GM18951 (cell line): ENCODE results near the gene TCP11L1.
"Not testable (repeated sequence)": the region's sequence is repeated elsewhere in the genome, so short reads cannot be mapped to it uniquely, and the experiment has no call there.

Experiments used
- POLR2A ChIP-seq: IDR thresholded peaks from 4 replicates; pipeline ENCODE4 v1.6.1; 2011; ENCODE audit warnings: mild to moderate bottlenecking; ENCODE audit not compliant: insufficient read length, insufficient read depth; ENCODE audit errors: extremely low read depth
- in situ Hi-C: fragments of 300-500 bp; cut with MboI; formaldehyde crosslinking; loops from one replicate; pipeline ENCODE4 v1.12.0; 2022; ENCODE audit warnings: low sequenced_read_pairs, mixed read lengths, inconsistent platforms; ENCODE audit not compliant: unreplicated experiment

Gene TCP11L1

DNA sequence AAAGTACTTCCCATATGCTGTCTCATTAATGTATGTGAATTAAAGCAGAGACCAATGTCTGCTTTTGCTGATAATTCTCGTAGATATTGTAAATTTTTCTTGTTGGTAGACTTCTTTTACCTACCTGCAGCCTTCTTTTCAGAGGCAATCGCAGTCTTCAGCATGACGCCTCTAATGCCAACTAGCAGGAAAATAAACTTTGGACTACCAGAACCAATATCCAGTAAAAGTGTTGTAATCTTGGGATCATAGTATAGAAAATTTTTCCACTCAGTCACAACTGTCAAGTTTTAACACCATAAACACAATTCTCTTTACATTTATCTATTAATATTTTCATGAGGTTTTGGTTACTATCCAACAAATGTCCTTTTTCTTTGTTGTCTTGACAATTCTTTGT lies 21.4 kb upstream of the TCP11L1 start:
- in situ Hi-C loops: no loop called here
- no peak for TF ChIP-seq POLR2A

DNA sequence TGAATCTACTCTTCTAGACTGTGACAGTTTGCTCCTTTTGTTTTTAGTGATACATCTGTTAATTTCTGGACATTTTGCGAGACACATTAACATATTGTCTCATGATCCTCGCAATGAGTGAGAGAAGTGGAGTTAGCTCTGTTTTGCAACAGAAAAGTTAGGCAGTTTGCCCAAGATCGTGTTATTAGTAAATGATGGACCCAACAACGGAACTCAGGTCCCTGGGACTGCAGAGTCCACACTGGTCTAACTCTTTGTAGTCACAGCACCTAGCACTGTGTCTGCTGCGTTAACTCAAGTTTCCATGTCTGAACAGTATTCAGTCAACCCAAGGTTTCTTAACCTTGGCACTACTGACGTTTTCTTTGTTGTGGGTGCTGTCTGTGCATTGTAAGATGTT lies 20.5 kb upstream of the TCP11L1 start:
- in situ Hi-C loops: no loop called here
- TF ChIP-seq POLR2A: no peak

GRCh38 chr11:33021501-33021900 lies 17.9 kb upstream of the TCP11L1 start:
- in situ Hi-C loops: no loop called here
- no peak for TF ChIP-seq POLR2A

DNA sequence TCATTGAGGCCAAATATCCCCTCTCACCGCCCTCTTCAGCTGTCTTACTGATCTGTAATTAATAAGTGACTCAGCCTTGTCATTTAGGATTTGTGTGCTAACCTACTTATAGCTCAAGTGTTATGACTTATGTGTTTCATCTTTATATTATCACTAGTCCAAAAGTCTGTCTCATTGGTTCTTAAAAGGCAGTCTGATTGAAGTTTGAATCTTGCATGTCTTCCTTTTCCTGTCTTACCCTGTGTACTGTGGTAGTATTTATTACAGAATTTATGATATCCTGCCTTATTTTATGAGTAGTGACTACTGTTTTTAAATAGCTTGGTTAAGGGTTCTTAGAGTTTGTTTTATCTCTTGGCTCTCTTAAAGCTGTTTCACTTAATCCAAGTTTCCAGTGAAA lies 17.4 kb upstream of the TCP11L1 start:
- no peak for TF ChIP-seq POLR2A
- in situ Hi-C loops: no loop called here

GRCh38 chr11:33025339-33025722 lies 14.0 kb upstream of the TCP11L1 start:
- no peak for TF ChIP-seq POLR2A
- in situ Hi-C loops: no loop called here

- TF ChIP-seq POLR2A: no peak
- in situ Hi-C loops: no loop called here
These were observed 12.1 kb upstream of the TCP11L1 start for GRCh38 chr11:33027233-33027632.

DNA sequence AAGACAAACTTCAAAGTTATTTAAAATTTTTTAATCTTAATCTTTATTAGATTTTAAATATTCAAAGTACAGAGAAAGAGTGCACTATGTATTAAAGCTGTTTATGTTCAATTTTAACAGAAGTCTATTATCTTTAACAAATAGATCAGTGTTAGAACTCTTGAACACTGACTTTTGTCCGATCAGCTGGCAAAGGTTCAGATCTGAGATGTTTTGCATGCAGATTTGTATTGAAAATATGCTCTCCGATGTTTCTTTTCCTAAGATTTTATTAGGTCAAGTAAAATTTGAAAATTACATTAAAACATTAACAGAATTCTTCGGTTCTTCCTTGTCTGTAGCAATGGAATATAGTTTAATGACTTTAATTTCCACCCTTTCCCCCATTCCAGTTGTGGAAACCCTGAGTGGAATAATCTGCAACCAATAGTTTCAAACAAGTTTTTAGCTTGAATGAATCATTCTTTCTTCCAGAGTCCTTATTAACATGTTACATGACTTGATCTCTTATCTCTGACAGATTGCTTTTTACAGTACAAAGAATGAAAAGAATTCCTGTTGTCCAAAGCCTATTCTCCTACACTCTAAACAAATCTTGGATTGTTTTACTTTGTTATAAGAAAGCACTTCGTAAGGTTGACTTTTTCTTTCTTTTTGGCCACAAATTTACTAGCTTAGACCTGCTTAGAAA lies 11.4 kb upstream of the TCP11L1 start:
- no peak for TF ChIP-seq POLR2A
- in situ Hi-C loops: no loop called here

GRCh38 chr11:33028537-33028914 lies 10.8 kb upstream of the TCP11L1 start:
- in situ Hi-C loops: no loop called here
- no peak for TF ChIP-seq POLR2A

GRCh38 chr11:33029218-33029617 lies 10.2 kb upstream of the TCP11L1 start:
- in situ Hi-C loops: not testable (repeated sequence)

DNA sequence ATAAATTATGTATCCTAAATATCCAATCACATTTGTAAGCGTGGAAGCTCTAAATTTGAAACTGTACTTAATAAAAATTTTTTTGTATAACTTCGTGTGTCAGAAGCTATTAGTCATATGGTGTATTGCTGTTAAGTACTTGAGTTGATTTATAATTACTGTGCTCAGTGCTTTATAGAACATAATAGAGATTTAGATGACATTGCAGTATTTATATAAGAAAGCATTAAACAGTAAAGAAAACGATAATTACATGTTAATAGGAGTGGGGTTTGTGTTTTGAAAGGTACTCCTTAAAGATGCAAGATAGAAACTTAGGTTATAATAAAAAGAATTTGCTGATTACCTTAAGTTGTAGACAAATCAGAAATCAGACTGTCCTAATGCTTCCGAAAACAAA lies 5.9 kb upstream of the TCP11L1 start:
- TF ChIP-seq POLR2A: no peak
- in situ Hi-C loops: no loop called here

DNA sequence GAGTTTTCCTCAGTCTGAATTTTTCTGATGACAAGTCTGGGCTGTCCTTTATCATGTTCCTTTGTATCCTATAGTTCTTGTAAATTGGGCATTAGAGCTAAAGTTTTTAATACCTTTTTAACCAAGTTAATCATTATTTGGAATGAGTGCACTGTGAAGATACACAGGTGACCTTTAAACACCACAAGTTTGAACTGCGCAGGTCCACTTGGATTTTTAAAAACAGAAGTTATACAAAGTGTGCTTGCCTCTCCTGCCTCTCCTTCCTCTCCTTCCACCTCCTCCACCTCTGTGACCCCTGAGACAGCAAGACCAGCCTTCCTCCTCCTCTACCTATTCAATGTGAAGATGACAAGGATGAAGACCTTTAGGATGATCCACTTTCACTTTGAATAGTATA lies 4.4 kb upstream of the TCP11L1 start:
- TF ChIP-seq POLR2A: no peak
- in situ Hi-C loops: no loop called here

DNA sequence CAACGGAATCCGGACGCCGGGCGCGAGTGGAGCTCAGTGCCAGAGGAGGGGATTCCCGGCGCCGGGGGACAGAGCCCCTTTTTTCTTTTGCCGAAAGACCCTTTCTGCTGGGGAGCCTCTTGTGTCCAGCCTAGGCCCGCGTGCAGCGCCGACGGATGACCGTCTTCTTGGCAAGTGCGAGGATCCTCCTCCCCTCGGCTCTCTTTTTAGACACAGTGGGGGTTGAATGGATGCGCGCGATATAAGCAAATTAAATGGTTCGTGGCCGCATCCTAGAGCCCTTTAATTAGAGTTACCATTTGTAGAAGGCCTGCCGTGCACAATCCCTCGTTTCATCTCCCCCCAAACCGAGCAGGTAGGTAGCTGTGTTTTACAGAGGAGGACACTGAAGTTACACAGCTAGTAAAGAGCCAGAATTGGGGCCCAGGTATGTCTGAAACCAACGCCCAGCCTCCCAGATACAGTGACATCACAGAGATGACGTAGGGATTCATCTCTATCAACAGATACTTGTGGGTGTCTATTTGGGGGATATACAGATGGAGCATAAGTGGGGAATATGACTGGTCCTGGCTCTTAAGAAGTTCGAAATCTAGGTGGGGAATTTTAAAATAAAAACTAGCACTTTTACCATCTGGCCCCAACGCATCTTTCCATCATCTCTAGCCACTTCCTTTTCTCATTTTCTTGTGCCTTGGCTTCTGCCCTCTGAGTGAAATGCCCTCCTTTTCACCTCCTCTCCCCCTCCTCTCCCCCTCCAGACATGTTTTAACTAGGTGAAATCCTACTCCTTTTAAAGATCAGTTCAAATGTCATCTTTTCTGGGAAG lies 875 bp downstream of the TCP11L1 start:
- in situ Hi-C loops: no loop called here
- no peak for TF ChIP-seq POLR2A

- no peak for TF ChIP-seq POLR2A
- in situ Hi-C loops: no loop called here
These were observed 1.6 kb downstream of the TCP11L1 start for GRCh38 chr11:33040862-33041453.

DNA sequence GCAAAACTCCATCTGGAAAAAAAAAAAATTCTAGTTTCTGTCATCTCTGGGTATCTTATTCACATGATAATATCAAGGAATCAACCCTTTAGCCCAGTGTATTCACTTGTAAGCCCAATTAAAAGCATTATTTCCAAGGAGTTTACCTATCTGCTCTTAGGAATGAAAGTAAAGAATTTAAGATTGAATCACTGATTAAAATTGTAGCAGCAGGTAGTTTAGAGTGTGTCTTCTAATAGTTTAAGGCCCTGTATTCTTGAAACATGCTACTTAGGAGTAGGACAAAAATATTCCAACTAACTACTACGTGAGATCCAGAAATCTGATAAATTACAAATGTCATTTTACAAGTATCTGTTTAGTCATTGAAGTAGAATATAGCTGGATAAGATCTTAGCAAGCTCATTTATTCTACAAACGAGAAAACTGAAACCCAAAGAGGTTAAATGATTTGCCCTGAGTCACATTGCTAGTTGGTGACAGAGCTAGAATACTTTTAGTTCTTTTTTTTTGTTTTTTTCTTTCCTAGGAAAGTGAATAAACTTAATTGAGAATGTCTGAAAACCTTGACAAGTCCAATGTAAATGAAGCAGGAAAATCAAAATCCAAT lies 4.0 kb downstream of the TCP11L1 start:
- in situ Hi-C loops: no loop called here
- no peak for TF ChIP-seq POLR2A

- in situ Hi-C loops: no loop called here
- TF ChIP-seq POLR2A: no peak
These were observed 4.9 kb downstream of the TCP11L1 start for GRCh38 chr11:33044285-33044756.
